Measurements from ENCODE around the gene HOXD3.

HOXD3 gene

DNA sequence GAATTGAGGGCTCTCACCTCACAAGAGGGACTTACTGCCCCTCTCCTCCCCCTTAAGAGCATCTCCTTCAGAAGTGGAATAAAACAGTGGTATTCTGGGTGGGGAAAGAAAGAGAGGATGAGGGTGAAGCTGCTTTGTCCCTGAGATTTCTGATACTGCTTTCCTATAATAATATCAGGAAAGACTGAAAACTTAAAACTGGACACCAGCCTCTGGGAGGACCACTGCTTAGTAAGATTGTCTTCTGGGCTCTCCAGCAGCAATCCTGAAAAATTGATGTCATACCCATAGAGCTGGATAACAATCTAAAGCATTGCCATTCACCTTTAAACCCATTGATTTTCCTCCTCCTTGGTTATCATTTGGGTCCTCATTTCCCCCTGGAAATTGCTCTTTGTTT lies 10.5 kb upstream of the HOXD3 start:
- in situ Hi-C loops (cut with MboI; ENCODE audit: low sequenced_read_pairs): loop anchor here (25.0 kb wide), 3 partner anchors 316 to 991 kb away; no protein-coding TSS in a partner anchor

DNA sequence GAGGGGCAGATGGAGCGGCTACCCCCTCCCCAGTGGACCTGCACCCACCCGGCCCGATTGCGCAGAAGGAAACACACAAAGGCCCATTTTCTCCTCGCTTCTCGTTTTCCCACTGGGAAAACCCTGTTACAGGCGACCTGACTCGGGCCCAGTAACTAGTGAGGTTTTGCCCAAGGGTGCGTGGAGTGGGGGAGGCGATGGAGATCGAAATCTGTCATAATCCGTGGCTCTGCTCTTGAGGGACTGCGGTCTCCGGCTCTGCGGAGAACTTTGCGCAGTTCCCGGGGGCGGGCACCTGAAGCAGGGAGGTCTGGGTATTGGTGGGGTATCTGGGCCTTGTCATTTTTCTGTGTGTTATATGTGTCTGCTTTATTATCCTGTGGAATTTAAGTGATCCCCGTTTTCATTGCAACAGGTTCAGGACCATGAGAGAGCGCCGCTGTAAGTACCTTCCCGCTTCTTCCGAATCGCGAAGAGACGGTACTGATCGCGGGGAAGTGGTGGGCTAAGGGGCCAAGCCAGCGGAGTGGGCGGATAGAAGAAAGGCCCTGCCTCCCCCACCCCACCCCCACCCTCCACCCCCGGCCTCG lies 9.8 kb upstream of the HOXD3 start:
- in situ Hi-C loops (cut with MboI; ENCODE audit: low sequenced_read_pairs): loop anchor here (25.0 kb wide), 3 partner anchors 315 to 990 kb away; no protein-coding TSS in a partner anchor

DNA sequence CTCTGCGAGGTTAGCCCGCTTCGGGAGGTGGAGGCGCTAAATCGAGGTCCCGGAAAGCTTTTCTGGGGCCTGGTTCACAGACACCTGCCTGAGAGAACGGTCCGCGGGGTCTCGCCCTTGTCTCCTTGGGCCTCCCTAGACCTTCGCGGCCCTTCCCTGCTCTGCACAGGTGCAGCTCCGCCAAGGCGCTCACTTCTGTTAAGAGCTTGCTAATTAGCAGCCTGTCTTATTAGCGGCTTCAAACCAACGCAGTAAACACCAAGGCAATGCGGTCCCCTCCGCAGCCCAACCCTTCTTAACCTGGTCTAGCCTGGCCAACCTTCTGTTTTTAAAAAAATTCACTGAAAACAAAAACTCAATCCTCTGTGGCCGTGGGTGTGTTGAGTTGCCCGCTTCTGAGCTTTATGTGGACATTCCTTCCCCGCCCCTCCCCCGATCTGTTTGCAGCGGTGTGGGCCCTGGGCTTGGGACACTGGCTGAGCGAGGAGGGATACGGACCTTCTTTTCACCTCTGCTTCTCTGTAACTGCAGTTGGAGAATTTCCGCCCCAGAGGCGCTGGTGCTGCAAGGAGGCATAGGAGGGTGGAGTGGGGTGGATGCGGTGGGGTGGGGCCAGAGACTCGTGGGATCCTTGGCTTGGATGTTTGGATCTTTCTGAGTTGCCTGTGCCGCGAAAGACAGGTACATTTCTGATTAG lies 9.2 kb upstream of the HOXD3 start:
- in situ Hi-C loops (cut with MboI; ENCODE audit: low sequenced_read_pairs): loop anchor here (25.0 kb wide), 3 partner anchors 314 to 989 kb away; no protein-coding TSS in a partner anchor

DNA sequence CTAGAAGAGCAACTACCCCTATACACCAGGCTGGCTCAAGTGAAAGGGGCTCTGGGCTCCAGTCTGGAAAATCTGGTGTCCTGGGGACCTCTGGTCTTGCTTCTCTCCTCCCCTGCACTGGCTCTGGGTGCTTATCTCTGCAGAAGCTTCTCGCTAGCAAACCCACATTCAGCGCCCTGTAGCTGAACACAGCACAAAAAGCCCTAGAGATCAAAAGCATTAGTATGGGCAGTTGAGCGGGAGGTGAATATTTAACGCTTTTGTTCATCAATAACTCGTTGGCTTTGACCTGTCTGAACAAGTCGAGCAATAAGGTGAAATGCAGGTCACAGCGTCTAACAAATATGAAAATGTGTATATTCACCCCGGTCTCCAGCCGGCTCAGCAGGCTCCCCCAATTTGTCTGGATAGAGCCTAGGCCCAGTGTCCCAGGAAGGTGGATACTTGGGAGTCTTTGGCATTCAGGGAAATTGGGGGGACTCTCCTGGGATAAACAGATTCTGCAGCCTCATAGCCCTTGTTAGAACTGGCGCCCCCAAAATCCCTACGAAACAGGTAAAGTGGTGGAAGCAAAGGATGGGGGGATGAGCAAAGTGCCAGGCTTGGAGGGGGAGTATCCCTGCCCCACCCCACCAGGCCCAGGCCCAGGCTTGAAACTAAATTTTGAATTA lies 8.2 kb upstream of the HOXD3 start:
- in situ Hi-C loops (cut with MboI; ENCODE audit: low sequenced_read_pairs): loop anchor here (25.0 kb wide), 3 partner anchors 313 to 988 kb away; no protein-coding TSS in a partner anchor

DNA sequence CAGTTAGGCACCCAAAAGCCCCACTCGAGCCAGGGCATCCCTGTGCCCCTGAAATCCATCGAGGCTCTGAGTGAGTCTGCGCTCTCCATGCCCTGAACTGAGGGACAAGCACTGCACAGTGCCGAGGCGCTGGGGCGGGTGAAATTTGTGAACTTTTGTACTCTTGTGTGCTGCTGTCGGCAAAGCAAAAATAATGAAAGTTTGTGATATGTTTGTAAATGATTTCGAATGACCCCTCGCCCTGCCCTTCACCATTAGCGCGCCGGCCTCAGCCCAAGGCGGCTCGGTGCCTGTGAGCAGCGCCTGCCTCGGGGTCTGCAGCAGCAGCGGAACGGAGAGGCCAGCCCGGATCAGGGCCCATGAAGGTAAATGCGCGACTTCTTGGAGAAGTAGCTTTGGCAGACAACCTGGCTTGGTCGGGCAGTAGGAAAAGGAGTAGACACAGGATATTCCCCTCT lies 7.6 kb upstream of the HOXD3 start:
- in situ Hi-C loops (cut with MboI; ENCODE audit: low sequenced_read_pairs): loop anchor here (25.0 kb wide), 3 partner anchors 313 to 988 kb away; no protein-coding TSS in a partner anchor

DNA sequence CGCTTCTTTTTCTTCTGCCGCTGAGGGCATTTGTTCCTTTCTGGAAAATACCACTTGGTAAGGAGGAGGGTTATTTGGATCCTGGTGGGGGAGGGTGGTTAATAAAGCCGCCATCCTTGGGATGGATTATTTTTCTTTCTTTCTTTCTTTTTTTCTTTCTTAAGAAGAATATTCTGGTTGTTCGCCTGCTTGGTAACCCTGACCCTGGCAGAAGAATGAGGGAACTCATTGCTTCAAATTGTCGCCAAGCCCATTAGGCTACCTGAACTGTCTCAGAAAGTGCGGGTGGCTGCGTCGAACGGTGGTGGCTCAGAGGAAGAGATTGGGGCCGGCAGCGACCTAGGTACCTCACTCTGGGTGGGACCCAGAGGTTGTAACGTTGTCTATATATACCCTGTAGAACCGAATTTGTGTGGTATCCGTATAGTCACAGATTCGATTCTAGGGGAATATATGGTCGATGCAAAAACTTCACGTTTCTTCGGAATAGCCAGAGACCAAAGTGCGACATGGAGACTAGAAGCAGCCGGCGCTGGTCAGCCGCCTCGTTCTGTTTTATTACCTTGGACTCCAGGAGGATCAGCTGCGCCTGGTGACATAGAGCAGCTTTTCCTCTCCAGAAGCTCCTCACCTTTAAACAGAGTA lies 7.0 kb upstream of the HOXD3 start:
- in situ Hi-C loops (cut with MboI; ENCODE audit: low sequenced_read_pairs): loop anchor here (25.0 kb wide), 3 partner anchors 312 to 987 kb away; no protein-coding TSS in a partner anchor

DNA sequence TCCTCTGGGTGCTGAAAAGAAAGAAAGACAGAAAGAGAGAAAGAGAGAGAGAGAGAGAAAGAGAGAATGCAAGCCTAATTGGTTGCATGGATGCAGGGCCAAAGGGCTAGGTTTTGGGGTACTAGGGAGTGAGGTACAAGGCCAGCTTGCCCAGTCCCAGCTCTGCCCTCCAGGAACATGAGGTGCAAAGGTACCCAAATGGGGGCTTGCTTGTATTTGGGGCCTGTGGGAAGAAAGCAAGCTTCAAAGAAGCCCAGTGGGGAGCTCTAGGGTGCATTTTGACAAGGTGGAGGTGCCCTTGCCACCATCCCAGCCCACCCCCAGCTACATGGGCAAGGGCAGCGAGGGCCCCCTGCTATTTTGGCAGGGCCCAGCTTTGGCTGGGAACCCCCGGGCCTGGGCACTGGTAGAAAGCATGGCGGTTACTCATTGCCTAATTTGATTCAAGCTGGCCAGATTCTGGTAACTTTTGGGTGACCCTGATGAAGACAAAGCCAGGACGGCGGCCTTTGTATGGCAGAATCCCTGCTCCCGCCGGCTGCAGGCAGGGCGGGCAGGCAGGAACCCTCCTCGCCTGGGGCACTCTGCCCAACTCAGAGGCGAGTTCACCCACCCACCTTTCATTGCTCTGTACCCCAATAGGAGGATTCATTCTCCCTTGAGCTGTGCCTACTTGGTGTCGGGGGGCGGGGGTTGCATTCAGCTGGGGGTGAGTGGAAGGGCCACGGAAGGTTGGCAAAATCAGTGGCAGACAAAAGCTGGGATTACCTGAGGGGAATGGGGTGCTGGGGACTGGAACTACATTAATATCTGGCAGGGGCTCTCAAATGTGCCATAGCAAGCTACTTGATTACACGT lies 6.3 kb upstream of the HOXD3 start:
- in situ Hi-C loops (cut with MboI; ENCODE audit: low sequenced_read_pairs): no loop called here

DNA sequence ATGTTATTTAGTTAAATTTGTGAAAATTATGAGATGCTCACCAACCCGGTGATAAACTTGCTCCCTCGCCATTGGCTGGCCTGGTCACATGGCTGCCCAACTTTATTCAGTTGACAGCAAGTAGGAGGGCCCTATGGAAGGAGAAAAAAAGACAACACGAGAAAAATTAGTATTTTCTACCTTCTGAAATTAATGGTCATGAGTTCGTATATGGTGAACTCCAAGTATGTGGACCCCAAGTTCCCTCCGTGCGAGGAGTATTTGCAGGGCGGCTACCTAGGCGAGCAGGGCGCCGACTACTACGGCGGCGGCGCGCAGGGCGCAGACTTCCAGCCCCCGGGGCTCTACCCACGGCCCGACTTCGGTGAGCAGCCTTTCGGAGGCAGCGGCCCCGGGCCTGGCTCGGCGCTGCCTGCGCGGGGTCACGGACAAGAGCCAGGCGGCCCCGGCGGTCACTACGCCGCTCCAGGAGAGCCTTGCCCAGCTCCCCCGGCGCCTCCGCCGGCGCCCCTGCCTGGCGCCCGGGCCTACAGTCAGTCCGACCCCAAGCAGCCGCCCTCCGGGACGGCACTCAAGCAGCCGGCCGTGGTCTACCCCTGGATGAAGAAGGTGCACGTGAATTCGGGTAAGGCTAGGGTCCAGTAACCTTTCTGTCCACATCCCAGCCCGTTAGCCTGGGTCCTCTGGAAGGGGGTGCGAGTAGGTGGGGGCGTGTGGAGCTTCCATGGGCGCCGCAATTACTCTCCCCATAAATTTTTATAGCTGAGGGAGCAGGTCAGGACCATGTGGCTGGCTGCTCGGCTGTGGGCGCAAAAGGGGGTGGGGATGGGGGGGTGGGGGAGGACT lies 5.4 kb upstream of the HOXD3 start, which contains the start of gene HOXD4:
Gene HOXD4 (plus strand): TSS at position 109 of the 846 bp plus-strand sequence. CDS start 84 bp downstream, at position 193.
- in situ Hi-C loops (cut with MboI; ENCODE audit: low sequenced_read_pairs): no loop called here

DNA sequence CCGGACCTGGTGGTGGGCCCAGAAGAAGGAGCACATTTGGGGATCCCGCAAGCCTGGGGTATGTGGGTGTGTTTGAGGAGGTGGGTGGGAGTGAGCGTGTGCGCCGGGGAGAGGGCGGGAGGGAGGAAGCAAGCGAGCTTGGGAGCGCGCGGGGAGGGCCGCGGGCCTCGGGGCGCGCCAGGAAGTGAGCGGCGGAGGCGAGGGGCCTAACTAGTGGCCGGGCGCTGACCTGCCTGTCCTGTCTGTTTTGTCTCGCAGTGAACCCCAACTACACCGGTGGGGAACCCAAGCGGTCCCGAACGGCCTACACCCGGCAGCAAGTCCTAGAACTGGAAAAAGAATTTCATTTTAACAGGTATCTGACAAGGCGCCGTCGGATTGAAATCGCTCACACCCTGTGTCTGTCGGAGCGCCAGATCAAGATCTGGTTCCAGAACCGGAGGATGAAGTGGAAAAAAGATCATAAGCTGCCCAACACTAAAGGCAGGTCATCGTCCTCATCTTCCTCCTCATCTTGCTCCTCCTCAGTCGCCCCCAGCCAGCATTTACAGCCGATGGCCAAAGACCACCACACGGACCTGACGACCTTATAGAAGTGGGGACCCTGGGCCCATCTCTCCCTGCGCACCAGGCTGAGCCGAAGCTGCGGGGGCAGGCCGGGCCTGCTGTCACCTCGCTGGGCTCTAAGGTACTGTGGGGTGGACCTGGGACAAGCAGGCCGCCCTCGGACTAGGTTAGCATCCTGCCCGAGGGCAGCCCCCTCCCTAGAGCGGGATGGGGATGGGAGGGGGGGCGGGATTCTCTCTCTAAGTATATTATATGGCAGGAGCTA lies 4.5 kb upstream of the HOXD3 start:
- in situ Hi-C loops (cut with MboI; ENCODE audit: low sequenced_read_pairs): no loop called here

DNA sequence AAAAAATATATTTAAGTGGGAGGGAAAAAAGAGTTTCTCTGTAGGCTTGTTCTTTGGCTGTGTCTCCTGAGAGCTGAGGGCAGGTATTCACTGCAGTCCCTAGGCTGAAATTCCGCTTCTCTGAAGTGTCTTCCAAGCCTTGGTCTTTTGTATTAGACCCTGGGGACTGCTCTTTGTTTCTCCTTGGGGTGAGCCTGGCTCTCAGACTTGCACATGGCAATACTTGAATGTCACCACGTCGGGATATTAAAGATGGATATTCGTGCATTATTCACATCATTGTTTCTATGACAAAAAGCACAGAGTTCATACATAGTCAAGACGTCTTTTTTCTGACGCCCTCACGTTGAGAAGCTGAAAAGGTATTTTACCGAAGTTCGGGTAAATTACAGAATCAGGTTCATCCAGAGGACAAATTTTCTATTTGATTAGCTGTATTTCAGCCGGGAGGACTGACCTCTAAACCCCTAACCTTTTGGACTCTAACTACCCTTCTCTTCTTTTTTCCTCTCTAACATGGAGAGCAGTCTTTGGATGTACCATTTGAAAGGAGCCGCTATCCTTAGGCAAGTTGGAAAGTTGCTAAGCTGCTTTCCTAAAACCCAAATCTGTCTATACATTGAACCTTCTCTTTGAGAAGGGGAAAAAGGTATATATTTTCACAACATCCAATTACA lies 2.4 kb upstream of the HOXD3 start:
- in situ Hi-C loops (cut with MboI; ENCODE audit: low sequenced_read_pairs): no loop called here

DNA sequence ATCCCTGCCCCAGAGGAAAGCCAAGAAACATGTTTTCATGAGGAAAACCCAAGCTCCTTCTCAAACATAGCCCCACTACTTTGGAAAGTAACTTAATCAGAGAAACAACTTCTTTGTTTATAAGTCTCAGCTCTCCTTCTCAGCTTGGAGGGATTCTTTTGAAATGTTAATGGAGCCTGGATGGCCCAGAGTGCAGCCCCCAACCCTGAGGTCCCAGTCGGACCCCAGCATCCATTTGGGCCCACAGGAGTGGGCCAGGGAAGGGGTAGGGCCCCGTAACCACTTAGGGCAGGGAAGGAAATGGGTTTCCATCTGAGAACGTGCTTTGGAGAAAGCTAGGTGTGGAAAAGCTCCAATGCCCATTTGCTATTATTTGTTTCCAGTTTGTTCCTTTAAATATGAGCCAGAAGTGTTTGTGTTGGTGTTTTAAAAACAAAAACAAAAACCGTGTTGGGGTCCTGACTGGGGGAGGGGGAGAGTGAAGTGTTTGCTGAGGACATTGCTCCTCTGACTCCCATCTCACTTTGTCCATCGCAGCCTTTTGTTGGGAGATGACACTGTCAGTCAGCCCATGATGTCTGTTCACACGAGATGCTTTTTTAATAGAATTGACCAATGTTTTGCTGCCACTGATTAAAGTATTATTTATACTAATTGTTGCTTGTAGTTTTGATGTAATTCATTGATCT lies 1.6 kb upstream of the HOXD3 start:
- in situ Hi-C loops (cut with MboI; ENCODE audit: low sequenced_read_pairs): no loop called here

DNA sequence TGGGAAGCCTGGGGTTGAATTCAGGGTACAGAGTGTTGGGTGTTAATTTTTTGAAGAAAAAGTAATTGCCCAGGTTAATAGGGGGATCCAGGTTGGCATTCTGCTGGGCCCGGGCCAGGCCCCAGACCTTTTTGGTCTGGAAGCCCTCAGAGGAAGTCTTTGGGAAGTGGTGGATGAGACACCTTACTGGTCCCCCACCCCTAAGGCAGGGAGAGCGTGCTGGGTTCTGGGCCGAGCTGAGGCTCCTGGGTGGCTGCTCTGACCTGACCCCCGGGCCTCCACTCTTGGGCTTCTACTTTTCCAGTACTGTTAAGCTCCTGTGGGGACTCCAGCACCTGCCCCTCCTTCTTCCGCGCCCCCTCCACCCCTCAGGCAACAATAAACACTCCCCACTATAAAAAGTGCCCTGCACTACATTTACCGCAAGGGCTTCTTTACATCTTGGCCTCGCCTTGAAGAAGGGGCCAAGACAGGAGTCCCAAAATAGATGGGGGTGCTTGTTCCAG lies 753 bp upstream of the HOXD3 start:
- in situ Hi-C loops (cut with MboI; ENCODE audit: low sequenced_read_pairs): no loop called here

DNA sequence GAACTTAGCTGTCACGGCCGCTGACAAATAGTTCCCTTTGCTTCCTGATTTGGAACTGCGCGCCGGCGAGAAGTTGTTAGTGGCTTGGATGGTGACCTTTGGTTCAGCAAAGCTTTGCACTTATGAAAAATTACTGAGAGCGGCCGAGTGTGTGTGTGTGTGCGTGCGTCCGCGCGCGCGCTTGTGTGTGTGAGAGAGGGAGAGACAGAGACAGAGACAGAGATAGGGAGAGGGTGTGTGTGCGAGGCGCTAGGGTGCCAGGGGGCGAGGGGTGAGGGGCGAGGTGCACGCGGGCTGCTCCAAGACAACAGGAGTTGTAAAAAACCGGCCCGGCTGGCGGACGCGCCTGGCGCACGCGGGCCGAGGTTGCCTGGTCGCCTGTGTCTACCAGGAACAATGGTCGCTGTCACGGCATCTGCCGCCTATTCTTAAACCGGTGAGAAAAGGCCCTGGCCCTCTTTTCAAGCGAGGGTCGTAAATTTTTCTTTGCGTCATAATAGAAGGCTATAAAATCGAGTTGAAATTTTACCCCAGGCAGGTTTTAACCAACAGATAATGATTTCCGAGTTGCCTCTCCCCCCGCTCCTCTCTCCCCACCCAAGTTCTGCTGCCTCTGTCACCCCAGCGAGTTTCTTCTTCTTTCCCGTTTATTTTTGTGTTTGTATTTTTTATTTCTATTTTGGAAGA lies 535 bp downstream of the HOXD3 start:
- in situ Hi-C loops (cut with MboI; ENCODE audit: low sequenced_read_pairs): no loop called here

DNA sequence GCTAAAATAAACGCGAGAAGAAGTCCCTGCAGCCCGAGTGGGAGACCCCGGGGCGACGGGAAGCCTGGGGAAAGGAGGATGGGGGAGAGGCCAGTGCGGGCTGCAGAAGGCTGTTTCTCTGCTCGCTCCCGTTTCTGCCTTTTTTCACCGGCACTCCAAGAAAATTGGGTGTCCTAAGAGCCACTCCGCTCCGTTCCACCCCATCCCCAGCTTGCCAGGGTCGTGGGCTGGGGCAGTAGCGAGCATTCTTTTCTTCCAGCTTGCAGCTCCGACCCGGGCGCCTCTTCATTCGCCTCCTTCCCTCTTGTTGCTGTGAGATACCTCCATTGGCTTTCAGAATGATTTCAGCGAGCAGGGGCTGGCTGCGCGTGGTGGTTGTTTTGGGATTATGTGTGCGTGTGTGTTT lies 1.1 kb downstream of the HOXD3 start:
- in situ Hi-C loops (cut with MboI; ENCODE audit: low sequenced_read_pairs): no loop called here

DNA sequence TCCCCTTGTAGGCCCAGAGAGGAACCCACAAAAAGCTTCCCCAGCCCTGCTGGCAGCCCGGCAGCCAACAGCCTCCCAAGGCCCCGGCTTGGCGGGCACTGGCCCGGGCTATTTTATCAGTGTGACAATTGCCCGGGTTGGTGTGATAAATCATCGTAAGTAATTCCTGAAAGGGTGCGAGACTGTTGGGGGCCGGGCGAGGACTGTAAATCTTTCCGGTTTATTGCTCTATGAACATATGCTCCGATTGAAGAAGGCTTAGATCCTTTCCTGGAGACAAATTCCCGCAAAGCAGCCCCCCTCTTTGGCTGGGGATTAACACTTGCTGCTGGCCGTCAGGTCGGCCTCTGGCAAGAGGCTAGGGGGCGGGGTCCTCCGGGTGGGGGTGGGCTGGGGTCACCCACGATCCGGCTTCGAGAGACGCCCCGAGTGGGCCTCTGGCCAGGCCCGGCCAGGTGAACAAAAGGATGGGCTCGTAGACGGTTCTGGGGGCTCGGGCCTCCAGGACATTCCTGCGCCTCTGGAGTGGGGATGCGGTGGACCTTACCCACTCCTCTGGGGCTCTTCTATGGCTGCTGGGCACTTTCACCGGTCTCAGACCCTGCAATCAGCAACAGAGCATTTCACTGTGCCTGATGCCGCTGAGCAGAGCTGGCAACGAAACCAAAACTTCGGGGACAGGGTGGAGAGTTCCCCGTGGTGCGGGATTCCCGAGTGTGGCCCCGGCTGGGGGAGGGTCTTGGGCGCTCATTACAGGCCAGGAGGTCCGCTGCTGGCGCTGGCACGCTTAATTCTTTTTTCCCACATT lies 2.0 kb downstream of the HOXD3 start:
- in situ Hi-C loops (cut with MboI; ENCODE audit: low sequenced_read_pairs): no loop called here

Data from HL-60/S4 treated with retinoic acid at 250 ng/mL for 4 days and 3 days (cell line).